H4 (cell line): ENCODE results near the gene AQP7. TPM values are rescaled to one million over a fixed set of nuclear protein-coding genes. Genes with fewer than 3 reads are reported as not detected.
"Not testable (repeated sequence)": the region's sequence is repeated elsewhere in the genome, so short reads cannot be mapped to it uniquely, and the experiment has no call there.

Experiments
- DNase-seq: peaks from one replicate; pipeline ENCODE4 v3.0.0-alpha.2; 2015; ENCODE audit warnings: low spot score
- total RNA-seq: library from RNA; depleted of rRNA; stranded (reverse); fragments of >200 nt; shearing (Covaris generic); gene quantifications from 2 replicates; pipeline ENCODE4 v1.2.3, GENCODE V29; 2014; rRNA removed

The AQP7 gene
- total RNA-seq, 1 experiment from 2014 or later = not detected

- DNase-seq = peak; percentile 65
Observed at GRCh38 chr9:33374634-33375237, 27.6 kb downstream of the AQP7 start.

GRCh38 chr9:33374190-33374589, 28.2 kb downstream of the AQP7 start:
- DNase-seq = no peak

- DNase-seq = no peak
Observed at GRCh38 chr9:33372900-33373299, 29.5 kb downstream of the AQP7 start.

GRCh38 chr9:33366979-33367480, 35.3 kb downstream of the AQP7 start:
- no peak for DNase-seq

GRCh38 chr9:33364814-33365213, 37.6 kb downstream of the AQP7 start:
- not testable (repeated sequence) for DNase-seq

- no peak for DNase-seq
Observed at GRCh38 chr9:33364127-33364526, 38.2 kb downstream of the AQP7 start.

GRCh38 chr9:33358641-33359040, 43.7 kb downstream of the AQP7 start:
- DNase-seq = not testable (repeated sequence)

GRCh38 chr9:33355933-33356332, 46.4 kb downstream of the AQP7 start:
- DNase-seq = no peak

- peak; percentile 74 for DNase-seq
Observed at GRCh38 chr9:33354651-33355211, 47.6 kb downstream of the AQP7 start.

GRCh38 chr9:33351547-33351946, 50.8 kb downstream of the AQP7 start:
- DNase-seq = peak; percentile 20

- peak; percentile 30 for DNase-seq
Observed at GRCh38 chr9:33350310-33350709, 52.1 kb downstream of the AQP7 start.

GRCh38 chr9:33349743-33350142, 52.6 kb downstream of the AQP7 start:
- no peak for DNase-seq

GRCh38 chr9:33348998-33349397, 53.4 kb downstream of the AQP7 start:
- no peak for DNase-seq

- DNase-seq = no peak
Observed at GRCh38 chr9:33346564-33346963, 55.8 kb downstream of the AQP7 start.

- no peak for DNase-seq
Observed at GRCh38 chr9:33344145-33344544, 58.2 kb downstream of the AQP7 start.

GRCh38 chr9:33341182-33341581, 61.2 kb downstream of the AQP7 start:
- no peak for DNase-seq

GRCh38 chr9:33340186-33340585, 62.2 kb downstream of the AQP7 start:
- DNase-seq = no peak

Other genes with a start within 250 kb of the AQP7 start
- gene B4GALT1, start 235.2 kb downstream of the AQP7 start, total RNA-seq = 33.5 and 34.5 TPM in 2 replicates
- gene SPINK4, start 162.4 kb downstream of the AQP7 start, total RNA-seq = 4.5 TPM in 1 of 2 replicates, not detected in the other
- 58.8 and 67.4 TPM in 2 replicates for gene BAG1, start 137.9 kb downstream of the AQP7 start, total RNA-seq
- gene CHMP5, start 137.5 kb downstream of the AQP7 start, total RNA-seq = 129 and 164 TPM in 2 replicates
- gene NFX1, start 112.1 kb downstream of the AQP7 start, total RNA-seq = 15.2 and 19.8 TPM in 2 replicates
- gene AQP3, start 45.0 kb upstream of the AQP7 start, total RNA-seq = 15.9 and 18.3 TPM in 2 replicates
- gene NOL6, start 71.4 kb upstream of the AQP7 start, total RNA-seq = 23.4 and 30.1 TPM in 2 replicates
- gene ANKRD18B, start 121.7 kb upstream of the AQP7 start, total RNA-seq = 0.75 TPM in 1 of 2 replicates, not detected in the other